MM.1S (cell line): ENCODE data around the gene HES2.

Experiments
- EZH2 ChIP-seq: fragments of 300-600 bp; sonication (generic); optimal IDR thresholded peaks from 2 replicates; pipeline ENCODE3; 2017; ENCODE audit warnings: low read depth, mild to moderate bottlenecking, antibody characterized with exemption, low read length, mixed read lengths
- EZH2phosphoT487 ChIP-seq: fragments of 300-600 bp; sonication (generic); IDR thresholded peaks from 2 replicates; pipeline ENCODE4 v1.6.1; 2018; ENCODE audit warnings: antibody characterized with exemption, low read length
- TF ChIP-seq, protein P1 (sequence below): fragments of 300-600 bp; sonication (generic); IDR thresholded peaks from 2 replicates; pipeline ENCODE4 v1.5.1; 2016; ENCODE audit warnings: antibody characterized with exemption, low read length, mixed read lengths

DNA sequence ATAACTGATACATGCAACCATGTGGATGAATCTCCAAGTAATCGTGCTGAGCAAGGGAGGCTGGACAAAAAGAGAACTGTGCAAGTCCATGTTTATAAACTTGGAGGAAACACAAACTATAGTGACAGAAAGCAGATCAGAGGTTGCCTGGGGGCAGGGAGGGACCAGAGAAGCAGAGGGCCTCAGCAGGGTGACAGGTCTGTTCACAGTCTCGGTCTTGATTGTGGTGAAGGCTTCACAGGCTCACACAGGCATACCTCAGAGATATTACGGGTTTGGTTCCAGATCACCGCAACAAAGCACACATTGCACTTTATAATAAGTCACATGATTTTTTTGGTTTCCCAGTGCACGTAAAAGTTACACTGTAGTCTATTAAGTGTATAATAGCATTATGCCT is 54.7 kb downstream of the HES2 start:
- TF ChIP-seq, protein P1, sequence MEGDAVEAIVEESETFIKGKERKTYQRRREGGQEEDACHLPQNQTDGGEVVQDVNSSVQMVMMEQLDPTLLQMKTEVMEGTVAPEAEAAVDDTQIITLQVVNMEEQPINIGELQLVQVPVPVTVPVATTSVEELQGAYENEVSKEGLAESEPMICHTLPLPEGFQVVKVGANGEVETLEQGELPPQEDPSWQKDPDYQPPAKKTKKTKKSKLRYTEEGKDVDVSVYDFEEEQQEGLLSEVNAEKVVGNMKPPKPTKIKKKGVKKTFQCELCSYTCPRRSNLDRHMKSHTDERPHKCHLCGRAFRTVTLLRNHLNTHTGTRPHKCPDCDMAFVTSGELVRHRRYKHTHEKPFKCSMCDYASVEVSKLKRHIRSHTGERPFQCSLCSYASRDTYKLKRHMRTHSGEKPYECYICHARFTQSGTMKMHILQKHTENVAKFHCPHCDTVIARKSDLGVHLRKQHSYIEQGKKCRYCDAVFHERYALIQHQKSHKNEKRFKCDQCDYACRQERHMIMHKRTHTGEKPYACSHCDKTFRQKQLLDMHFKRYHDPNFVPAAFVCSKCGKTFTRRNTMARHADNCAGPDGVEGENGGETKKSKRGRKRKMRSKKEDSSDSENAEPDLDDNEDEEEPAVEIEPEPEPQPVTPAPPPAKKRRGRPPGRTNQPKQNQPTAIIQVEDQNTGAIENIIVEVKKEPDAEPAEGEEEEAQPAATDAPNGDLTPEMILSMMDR: no peak
- no peak for TF ChIP-seq EZH2
- TF ChIP-seq EZH2phosphoT487: no peak
